NCI-H2081 (cell line): ENCODE data around the gene VGLL3.
"Not testable (repeated sequence)": the region's sequence is repeated elsewhere in the genome, so short reads cannot be mapped to it uniquely, and the experiment has no call there.

Source experiments
- DNase-seq, 2 experiments: peaks; one replicate each; lab custom pipeline; 2025; lab: John Stamatoyannopoulos, UW

VGLL3 gene

GRCh38 chr3:86989006-86989405 is 1.9 kb downstream of the VGLL3 start:
- no peak for DNase-seq

DNA sequence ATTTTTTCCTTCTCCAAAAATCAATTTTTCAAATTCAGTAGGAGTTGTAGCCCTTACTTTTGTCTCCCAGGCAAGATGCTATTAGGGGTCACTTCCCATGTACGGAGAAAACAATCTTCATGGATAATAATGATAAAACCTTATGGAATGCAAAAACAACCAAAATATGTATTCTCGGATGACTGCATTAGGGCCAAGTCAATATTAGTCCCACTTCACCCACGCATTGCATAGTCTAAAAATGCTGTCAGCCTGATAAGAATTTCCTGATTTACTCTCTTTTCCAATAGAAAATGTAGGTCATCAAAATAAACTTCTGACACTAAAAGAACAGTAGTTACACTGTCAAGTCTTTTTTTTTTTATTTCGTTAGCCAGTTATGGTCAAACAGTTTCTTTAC is 2.7 kb downstream of the VGLL3 start:
- no peak for DNase-seq

DNA sequence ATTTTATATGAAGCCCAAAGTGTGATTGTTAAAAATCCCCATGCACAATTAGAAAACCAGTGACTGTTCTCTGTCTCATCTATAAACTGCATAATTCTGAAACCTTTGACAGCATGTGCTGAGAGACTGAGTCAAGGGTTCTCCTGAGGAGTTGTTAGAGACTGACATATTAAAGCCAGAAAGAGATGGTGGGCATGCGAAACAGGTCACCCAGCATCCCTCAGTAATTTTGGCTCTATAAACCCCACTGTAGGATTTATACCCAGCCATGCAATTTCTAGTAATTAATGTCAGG is 3.6 kb downstream of the VGLL3 start:
- no peak for DNase-seq

GRCh38 chr3:86986671-86987420 is 4.1 kb downstream of the VGLL3 start:
- no peak for DNase-seq

DNA sequence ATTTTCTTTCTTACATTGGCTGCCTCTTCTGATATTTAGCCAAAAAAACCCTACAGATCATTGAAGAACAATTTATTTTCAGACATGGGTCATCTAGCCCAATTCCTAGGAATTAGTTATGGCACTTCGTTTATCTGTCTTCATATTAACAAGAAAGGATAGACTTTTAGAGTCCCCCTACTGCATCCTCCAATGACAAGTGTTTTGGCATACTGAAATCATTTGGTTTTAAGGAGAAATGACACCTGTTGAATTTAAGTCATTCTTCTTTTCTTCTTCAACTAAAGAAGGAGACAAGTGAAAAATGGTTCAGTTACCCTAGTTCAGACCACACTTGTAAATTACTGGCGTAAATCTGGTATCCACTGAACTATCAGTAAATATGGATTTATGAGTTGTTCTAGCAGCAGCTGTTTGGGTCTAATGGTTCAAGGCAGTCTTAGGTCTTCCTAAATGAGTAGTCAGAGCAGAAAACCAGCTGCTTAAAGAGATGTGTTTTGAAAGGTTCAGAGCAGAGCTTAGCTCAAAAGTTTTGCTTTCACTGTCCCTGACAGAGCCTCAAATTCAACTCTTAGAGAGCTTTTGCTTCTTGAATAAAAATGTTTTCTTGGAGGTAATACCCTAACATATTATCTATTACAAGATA is 5.6 kb downstream of the VGLL3 start:
- DNase-seq = no peak

DNA sequence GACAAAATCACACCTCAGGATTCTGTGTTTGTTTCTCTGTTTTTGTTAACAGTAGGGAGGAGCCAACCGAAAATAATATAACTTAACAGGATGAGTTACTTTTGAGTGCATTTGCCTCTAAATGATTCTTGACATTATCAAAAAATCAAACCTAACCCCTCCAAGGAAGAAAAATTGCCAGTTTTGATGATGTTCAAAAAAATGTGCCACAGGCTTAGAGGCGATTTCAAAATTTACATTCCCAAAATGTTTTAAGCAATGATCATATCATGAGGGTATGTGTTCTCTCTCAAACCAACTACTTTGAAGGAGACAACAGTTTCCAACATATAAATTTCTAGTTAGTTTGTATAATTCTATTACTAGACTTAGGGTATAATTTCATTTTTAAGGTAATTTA is 6.7 kb downstream of the VGLL3 start:
- DNase-seq = no peak

DNA sequence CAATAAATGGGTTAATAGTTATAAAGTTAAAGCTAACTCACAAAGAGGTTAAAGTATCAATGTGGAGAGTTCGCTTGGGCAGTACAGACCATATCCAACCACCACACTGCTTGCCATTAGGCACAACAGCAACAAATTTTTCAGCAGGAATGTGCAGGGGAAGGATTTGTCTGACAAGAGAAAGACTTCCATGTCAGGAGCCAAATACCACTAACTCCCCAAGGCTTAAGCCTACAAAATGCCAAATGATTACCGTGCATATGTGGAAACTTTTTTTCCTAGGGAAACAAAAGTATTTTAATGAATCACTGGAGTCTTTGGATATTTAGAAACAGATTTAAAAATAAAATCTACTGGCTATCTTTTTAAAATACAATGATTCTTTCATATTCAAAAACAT is 8.1 kb downstream of the VGLL3 start:
- no peak for DNase-seq

GRCh38 chr3:86978111-86978551 is 12.8 kb downstream of the VGLL3 start:
- no peak for DNase-seq

GRCh38 chr3:86976219-86976618 is 14.7 kb downstream of the VGLL3 start:
- DNase-seq = no peak

DNA sequence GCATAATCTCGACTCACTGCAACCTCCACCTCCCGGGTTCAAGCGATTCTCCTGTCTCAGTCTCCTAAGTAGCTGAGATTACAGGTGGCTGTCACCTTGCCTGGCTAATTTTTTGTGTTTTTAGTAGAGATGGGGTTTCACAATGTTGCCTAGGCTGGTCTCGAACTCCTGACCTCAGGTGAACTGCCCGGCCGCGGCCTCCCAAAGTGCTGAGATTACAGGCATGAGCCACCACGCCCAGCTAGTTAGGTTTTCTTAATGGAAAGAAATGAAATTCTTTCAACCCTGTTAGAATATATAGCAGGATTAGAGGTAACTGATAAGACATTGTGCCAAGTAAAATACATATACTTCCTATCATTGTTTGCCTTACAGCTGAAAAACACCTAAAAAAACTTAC is 16.8 kb downstream of the VGLL3 start:
- not testable (repeated sequence) for DNase-seq

DNA sequence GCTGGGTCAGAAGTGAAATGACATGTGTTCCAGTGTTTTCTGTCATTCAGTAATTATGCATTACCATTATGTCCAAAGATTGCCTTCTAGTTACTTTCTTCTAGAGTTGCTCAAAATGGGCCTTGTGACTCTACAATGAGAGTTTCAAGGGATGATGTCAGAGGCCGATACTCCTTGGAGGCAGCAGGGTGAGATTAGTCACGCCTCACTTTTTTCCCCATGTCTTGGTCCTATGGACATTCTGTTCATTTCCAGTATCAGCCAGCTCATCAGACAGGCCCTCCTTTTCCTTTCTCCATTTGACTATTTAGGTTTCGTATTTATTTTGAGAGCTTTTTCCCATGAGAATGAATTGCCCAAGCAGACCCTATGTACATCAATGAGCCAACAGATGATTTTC is 17.5 kb downstream of the VGLL3 start:
- no peak for DNase-seq

DNA sequence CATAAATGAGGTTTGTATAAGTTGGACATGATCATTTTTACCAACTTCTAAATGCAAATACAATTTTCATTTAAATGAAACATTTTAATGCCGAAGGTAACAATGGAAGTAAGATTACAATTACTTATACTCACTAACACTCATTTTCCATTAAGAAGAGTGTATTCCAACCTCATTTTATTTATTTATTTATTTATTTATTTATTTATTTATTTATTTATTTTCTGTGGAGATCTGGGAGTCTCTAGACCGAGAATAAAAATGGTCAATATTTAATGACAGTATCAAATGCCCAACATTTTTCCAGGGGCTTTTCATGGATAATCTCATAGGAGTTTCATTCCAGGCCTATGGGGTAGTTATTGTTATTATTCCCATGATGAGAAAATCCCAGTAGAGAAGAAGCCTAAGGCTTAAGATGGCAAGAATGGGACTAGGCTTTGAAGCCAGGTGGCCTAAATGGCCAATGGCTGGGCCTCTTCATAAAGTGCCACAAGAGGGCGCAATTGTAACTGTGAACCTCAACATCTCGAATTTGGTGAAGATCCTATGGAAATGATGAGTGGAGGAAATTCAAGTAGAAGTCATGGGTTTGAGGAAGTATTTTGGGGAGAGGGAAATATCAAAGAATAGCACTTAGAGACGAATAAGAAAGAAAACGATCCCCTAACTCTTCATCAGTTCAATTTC is 21.3 kb downstream of the VGLL3 start:
- DNase-seq = peak; percentile 18 to 19

- DNase-seq = no peak
Observed at GRCh38 chr3:86968244-86968932, 22.6 kb downstream of the VGLL3 start.

DNA sequence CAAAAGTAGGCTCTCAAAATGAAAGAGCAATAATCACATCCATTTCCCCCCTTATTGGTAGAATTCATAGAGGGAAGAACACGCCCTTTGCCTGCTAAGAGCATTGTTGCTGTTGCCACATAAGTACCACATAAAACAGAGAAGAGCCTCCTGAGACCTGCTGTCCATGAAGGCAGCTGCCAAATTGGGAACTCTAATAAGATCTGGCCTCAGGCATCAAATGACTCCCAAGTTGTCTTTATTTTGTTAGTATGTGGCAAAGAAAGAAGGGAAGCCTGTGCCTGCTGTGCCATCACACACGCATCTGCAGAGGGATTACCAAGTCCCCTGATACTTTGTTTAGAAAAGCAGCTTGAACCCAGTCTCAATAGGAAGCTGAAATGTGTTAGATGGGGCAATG is 23.9 kb downstream of the VGLL3 start:
- no peak for DNase-seq

- DNase-seq = no peak
Observed at GRCh38 chr3:86965166-86965565, 25.8 kb downstream of the VGLL3 start.

DNA sequence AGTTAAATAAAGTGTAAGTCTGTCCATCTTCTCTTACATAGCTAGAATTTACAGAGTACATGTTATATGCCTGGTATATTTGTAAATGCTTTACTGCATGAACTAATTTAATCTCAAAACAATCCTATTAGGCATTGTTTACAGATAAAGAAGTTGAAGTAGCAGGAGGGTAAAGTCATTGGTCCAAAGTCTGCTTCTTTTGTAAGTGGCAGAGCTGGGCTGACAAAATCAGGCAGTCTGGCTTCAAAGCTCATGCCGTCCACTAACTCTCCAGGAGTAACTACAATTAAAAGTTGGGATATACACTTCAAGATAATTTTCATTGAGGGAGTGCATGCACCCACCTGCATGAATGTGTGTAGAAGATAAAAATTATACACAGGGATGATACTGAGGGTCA is 27.3 kb downstream of the VGLL3 start:
- DNase-seq = no peak

GRCh38 chr3:86961297-86961696 is 29.7 kb downstream of the VGLL3 start:
- no peak for DNase-seq

GRCh38 chr3:86960550-86960949 is 30.4 kb downstream of the VGLL3 start:
- no peak for DNase-seq

- DNase-seq = no peak
Observed at GRCh38 chr3:86958534-86958933, 32.4 kb downstream of the VGLL3 start.

DNA sequence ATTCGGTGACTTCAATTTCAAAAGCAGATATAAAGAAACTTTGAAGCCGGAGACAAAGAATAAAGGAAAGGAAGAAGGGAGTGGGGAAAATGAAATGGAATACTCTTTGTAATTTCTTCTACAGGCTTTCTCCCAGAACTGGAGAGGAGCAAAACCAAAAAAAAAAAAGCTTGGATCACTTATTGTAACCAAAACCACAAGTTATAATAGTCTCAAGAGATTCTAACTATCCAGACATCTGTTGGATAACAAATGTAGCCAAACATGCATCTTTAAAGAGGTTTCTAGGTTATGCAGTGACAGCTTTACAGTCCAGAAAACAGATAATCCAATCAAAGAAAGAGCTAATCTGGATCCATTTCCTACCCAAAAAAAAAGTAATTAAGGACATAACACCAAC is 36.2 kb downstream of the VGLL3 start:
- no peak for DNase-seq

- DNase-seq = peak in 1 of 2 experiments; percentile 18
Observed at GRCh38 chr3:86954226-86954625, 36.7 kb downstream of the VGLL3 start.

- DNase-seq = no peak
Observed at GRCh38 chr3:86951322-86951721, 39.6 kb downstream of the VGLL3 start.

DNA sequence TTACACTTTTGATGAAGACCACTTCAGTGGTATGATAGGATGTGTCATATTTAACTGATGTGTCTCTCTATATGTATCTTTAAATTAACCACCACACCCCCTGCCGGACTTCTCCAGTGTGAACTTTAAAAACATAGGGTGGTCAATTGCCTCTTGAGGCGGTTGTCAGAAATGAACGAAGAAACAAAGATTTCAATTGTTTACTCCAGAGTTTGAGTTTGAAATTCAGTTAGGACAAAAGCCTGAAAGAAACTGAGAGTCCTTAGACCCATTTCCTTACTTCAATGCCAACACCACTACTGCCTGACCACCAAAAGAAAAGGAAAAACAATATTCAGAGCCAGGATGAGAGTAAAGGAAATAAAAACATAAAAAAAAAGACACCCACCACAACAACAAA is 40.2 kb downstream of the VGLL3 start:
- DNase-seq = no peak
